ENCODE measurements around the gene RABGAP1L. TPM values are rescaled to one million over a fixed set of nuclear protein-coding genes. Genes with fewer than 3 reads are reported as not detected.
"Not testable (repeated sequence)": the region's sequence is repeated elsewhere in the genome, so short reads cannot be mapped to it uniquely, and the experiment has no call there.

Gene RABGAP1L
- total RNA-seq, 1 donor from 2014 or later: 28.0 TPM

DNA sequence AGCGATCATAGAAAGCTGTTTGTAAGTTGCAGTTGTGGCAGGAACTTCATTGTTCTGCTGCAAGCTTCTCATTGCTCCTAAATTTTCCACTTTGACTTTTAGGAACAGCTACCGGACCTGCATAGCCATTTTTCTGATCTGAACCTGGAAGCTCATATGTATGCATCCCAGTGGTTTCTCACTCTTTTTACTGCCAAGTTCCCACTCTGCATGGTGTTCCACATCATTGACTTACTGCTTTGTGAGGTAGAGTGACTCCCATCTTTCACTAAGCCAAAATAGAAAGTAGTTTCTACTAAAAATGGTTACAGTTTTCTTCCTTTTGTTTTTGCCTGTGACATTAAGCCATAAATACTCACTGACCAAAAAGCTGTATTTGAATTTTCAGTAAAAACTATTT lies 542.7 kb downstream of the RABGAP1L start:
- DNase-seq (ENCODE audit: low read depth, low spot score): no peak

DNA sequence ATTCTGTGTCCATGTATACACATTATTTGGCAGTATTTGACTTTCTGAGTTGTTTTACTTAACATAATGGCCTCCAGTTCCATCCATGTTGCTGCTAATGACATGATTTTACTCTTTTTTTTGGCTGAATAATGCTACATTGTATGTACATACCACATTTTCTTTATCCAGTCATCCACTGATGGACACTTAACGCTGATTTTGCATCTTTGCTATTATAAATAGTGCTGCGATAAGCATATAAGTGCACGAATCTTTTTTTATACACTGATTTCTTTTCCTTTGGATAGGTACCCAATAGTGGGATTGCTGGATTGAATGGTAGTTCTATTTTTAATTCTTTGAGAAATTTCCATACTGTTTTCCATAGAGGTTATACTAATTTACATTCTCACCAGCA lies 544.0 kb downstream of the RABGAP1L start:
- no peak for DNase-seq (ENCODE audit: low read depth, low spot score)

DNA sequence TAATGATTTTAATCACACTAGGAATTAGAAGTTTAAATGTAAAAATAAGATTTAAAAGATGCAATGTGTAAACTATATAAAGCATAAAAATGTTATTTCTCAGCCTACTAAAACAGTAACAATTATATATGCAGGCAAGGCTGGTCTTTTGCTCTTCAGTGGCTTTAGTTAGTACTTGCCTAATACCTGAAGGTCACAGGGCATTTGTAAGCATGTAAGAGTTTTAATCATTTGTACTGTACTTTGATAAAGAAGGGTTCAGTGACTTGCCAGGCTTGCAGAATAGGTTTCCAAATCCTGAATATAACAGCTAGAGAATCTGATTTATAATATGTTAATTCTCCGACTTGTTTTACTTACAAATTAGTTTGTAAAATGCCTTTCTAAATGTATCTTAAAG lies 545.0 kb downstream of the RABGAP1L start:
- DNase-seq (ENCODE audit: low read depth, low spot score): no peak

DNA sequence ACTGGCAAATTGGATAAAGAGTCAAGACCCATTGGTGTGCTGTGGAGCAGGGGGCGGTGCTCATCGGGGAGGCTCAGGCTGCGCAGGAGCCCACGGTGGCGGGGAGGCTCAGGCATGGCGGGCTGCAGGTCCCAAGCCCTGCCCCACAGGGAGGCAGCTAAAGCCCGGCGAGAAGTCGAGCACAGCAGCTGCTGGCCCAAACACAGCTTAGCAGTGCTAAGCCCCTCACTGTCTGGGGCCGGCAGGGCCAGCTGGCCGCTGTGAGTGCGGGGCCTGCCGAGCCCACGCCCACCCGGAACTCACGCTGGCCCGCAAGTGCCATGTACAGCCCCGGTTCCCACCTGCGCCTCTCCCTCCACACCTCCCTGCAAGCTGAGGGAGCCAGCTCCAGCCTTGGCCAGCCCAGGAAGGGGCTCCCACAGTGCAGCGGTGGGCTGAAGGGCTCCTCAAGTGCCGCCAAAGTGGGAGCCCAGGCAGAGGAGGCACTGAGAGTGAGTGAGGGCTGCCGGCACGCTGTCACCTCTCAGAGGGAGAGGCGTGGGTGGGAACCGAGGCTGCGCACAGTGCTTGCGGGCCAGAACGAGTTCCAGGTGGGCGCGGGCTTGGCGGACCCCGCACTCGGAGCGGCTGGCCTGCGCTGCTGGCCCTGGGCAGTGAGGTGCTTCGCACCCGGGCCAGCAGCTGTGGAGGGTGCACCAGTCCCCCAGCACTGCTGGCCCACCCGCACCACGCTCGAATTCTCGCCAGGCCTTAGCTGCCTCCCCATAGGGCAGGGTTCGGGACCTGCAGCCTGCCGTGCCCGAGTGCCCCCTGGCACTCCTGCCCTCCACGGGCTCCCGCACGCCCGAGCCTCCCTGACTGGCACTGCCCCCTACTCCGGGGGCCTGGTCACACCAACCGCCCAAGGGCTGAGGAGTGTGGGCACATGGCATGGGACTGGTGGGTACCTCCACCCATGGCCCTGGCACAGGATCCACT lies 551.8 kb downstream of the RABGAP1L start:
- no peak for DNase-seq (ENCODE audit: low read depth, low spot score)

DNA sequence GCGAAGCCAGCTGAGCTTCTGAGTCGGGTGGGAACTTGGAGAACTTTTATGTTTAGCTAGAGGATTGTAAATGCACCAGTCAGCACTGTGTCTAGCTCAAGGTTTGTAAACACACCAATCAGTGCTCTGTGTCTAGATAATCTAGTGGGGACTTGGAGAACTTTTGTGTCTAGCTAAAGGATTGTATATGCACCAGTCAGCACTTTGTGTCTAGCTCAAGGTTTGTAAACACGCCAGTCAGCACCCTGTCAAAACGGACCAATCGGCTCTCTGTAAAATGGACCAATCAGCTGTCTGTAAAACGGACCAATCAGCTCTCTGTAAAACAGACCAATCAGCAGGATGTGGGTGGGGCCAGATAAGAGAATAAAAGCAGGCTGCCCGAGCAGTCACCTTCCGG lies 552.5 kb downstream of the RABGAP1L start:
- DNase-seq (ENCODE audit: low read depth, low spot score): not testable (repeated sequence)

DNA sequence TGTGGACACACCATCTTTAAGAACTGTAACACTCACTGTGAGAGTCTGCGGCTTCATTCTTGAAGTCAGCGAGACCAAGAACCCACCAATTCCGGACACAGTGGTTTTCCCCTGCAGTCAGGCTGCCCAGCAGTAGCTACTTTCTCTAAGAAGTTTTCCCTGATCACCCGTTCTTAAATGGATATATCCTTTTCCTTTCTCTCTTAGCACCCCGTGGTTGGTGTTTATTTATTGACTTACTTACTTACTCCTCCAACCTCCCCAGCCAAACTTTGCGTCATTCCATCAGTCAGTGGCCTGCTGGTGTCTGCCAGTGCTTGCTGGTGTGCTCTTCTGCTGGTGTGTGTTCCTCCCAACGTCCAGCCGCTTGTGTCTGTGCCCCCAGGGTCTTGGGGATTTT lies 553.2 kb downstream of the RABGAP1L start:
- DNase-seq (ENCODE audit: low read depth, low spot score): no peak

DNA sequence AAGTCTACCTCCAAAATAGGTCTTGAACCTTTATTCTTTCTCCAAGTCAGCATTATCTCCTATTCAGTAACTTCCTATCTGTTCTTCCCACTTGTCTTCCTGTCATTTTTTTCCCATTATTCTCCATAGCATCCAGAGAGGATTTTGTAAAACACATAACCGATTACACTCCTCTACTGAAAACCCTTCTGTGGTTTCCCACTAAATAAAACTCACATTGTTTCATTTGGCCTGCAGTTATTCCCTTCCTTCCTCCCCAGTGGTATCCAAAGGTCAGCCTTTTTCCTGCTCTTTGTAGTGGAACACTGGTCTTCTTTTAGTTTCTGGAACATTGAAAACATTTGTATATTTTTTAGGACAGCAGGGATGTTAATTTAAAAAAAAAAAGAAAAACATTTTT lies 554.5 kb downstream of the RABGAP1L start:
- no peak for DNase-seq (ENCODE audit: low read depth, low spot score)

DNA sequence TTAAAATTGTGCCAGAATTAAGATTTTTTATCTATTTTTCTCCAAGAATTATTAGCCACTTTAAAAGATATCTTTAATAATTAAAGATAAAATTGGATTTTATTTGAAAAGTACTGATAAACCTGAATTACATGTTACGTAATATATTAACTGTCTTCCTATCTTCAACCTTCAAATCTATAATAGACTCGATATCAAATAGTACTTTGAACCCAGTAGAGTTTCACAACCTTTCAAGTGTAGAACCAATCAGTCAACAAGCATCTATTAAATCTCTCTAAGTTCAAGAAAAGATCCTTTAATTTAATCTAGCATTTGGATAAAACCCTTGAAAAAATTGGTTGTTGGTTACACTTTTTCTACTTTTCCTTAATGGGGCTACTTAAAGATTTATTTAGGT lies 559.9 kb downstream of the RABGAP1L start:
- DNase-seq (ENCODE audit: low read depth, low spot score): no peak

DNA sequence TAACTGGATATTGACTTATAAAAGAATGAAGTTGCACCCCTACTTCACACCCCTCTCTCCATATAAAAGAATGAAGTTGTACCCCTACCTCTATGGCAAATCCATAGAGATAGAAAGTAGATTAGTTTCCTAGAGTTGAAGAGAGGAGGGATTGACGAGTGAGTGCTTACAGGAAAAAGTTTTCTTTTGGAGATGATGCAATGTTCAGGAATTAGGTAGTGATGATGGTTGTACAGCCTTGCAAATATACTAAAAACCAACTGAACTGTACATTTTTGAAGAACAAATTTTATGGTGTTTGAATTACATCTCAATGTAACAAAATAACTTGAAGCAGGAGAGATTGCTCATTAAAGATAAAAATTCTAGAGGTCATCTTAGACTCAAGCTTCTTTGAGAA lies 561.3 kb downstream of the RABGAP1L start:
- no peak for DNase-seq (ENCODE audit: low read depth, low spot score)

DNA sequence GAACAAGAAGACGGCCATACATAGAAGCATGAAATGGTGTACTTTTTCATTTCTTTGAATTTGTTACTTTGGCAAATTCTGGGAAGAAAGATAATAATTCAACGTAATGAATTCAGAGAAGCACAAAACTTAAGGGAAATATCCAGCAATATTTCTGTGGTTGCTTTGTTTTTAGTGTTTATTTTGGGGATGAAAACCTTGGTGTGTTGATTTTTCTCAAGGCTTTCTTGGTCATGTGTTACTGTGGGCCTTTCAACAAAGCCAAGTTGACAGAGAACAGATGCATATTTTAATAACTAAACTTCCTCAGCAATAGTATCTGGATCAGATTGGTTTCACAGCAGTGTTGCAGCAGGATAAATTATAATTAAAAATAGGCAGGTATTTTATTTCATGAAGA lies 561.9 kb downstream of the RABGAP1L start:
- no peak for DNase-seq (ENCODE audit: low read depth, low spot score)

DNA sequence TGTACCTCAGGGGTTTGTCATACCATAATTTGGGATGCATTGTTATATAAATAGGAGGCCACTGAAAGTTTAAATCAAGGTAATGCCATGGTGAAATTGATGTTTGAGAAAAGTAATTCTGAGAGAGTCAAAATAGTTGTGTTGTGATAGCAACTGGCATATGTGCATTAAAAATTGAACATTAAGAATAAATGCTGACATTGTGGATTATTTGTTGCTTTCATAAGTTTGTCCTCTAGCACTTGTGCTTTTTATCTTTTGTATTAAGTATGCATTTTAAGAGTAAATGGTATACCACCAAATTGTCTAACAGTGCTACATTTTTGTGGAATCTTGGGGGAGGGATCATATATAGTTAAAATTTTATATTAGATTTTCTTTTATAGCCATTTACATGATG lies 564.5 kb downstream of the RABGAP1L start:
- no peak for DNase-seq (ENCODE audit: low read depth, low spot score)

DNA sequence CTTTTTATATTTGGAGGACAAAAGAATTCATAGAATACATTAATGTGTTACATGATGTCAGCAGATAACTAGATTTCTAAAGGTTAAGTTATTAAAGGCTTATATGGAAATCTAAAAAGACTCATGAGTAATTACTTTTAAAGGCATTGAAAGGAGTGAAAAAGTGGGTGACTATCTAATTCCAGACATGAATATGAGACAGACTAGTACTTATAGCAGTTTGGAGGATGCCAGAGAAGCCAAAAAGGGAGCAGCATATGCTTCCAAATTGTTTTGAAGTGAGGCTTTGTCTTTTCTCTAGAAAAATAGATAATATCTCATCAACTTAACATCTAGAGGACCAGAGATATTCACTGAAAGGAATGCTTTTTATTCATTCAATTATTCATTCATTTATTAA lies 564.9 kb downstream of the RABGAP1L start:
- DNase-seq (ENCODE audit: low read depth, low spot score): no peak

DNA sequence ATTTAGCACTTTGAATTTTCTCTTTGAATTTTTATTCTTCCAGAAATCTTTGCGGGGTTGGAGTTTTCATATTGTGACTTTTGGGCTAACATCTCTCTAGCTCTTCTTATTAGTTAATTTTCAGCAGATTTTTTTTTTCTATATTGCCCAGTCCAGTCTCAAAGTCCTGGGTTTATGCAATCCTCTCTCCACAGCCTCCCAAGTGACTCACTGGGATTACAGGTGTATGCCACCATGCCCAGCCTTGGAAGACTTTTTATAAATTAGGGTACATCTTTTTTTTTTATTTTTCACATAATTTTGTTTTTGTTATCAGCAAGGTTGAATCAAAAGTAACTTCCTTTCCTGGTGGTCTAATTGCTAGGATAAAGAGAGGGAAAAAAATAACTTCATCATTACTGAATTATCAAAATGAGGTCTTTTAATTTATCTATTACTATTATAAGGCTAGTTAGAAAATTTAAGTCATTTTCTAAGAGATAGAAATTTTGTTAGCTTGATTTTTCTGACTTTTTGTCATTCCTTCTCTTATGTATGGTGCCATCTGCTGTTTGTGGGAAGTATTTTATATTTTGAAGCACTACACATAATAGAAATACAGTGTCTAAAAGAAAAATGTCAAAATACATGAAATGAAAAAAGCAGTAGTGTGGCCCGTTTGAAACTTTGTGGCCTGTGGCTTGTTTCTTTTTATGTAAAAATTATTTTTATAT lies 567.0 kb downstream of the RABGAP1L start:
- DNase-seq (ENCODE audit: low read depth, low spot score): no peak

DNA sequence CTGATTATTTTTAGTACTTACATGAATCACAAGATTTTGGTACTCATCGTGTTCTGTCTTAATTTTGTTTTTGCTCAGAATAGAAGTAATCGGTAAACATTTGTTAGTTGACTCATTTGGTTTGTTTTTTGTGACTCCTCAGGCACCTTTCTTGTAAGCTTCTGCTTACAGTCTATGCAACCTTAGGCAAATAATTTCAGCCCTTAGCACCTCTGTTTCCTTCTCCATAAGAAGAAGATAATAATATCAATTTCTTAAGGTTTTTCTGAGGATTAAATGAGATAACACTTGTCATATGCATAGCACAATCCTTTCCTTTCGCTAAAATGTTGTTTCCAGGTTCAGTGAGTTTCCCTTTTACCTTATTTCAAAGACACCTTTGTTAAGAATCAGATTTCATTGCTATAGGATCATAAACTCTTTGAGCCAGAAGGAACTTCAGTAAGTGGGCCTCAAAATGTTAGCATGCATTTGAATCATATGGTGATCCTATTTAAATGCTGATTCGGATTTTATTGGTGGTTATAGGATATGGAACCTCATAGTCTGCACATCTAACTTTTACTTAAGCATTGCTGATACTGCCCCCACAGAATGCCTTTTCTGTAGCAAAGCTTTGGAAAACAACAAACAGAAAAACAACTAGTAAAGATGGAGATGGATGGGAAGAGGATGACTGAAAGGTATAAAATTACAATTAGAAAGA lies 567.7 kb downstream of the RABGAP1L start:
- DNase-seq (ENCODE audit: low read depth, low spot score): no peak

DNA sequence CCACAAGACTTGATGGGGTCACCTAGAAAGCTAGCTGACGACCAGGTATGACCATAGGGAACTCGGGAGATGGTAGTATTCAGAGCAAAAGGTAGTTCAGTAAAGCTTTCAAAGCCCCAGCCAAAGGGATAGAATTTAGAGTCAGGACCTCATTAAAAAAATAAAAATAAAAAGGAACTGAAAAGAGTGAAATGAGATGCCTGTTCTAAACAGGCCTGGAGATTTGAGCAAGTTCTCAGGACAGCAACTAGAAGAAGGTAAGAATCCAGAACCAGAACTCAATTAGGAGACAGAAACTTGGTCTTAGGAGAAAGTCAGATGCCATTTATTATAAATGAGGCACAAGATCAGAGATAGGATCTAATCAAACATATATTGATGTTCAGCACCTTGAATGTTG lies 575.0 kb downstream of the RABGAP1L start:
- no peak for DNase-seq (ENCODE audit: low read depth, low spot score)

DNA sequence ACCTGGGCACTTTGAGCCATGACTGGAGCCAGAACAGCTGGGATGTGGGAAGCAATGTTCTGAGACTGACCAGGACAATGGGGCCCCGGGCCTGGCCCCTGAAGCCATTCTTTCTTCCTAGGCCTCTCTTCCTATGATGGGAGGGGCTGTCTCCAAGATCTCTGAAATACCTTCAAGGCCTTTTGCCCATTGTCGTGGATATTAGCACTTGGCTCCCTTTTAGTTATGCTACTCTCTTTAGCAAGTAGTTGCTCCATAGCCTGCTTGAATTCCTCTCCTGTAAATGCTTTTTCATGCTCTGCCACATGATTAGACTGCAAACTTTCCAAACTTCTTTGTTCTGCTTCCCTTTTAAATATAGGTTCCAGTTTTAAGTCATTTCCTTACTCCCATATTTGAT lies 577.5 kb downstream of the RABGAP1L start:
- no peak for DNase-seq (ENCODE audit: low read depth, low spot score)

DNA sequence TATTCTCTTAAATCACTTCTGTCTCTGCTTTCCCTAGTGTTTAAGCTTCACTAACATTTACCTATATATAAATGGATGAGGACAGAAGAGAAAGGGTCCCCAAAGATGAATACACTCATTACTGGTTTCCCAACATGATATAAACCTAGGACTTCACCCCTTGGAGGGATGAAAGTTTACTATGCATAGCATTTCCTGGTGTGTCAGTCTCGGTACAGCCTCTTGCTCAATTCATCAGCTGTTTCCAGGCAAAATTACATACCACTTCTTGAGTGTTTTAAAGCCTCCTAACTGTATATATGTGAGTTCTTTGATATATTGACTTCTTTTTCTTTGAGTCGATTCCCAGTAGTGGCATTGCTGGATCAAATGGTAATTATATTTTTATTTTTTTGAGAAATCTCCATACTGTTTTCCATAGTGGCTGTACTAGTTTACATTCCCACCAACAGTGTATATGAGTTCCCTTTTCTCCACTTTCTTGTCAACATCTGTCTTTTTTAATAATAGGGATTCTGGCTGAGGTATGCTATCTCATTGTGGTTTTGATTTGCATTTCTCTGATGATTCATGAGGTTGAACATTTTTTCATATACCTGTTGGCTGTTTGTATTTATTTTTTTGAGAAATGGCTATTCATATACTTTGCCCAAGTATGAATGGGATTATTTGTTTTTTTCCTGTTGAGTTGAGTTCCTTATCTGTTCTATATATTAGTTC lies 581.1 kb downstream of the RABGAP1L start:
- no peak for DNase-seq (ENCODE audit: low read depth, low spot score)

DNA sequence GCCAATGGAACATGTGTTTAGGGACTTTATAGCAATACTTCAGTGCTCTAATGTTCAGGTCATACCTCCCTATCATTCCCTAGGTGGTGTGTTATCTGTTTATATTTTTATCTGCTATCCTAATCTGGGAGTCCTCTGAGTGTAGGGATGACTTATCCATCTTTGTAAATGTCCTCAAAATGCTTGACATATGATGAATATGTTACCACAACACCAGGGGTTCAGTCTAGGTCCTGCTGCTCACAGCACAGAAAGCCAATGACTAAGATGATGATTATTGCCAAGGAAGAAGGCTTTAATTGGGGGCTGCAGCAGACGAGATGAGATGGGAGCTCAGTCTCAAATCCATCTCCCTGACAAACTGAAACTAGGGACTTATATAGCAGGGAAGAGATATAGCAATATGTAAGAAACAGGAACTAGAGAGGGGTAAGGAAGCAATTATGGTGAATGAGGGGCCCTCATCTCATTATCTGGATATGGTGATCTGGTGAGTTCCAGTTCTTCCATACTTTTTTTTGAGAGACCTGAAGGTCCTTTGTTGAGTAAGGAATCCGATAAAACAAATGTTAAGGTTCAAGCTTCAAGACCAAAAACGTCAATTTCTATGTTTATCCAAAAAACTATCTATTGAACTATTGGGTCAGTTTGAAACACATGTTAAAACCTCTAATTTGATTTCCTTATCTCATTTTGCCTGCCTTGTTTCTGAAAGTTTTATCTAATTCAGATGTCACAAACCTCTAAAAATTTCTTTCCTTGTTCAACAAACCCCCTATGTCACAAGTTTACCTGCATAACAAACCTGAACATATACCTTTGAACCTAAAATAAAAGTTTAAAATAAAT lies 583.7 kb downstream of the RABGAP1L start:
- no peak for DNase-seq (ENCODE audit: low read depth, low spot score)

DNA sequence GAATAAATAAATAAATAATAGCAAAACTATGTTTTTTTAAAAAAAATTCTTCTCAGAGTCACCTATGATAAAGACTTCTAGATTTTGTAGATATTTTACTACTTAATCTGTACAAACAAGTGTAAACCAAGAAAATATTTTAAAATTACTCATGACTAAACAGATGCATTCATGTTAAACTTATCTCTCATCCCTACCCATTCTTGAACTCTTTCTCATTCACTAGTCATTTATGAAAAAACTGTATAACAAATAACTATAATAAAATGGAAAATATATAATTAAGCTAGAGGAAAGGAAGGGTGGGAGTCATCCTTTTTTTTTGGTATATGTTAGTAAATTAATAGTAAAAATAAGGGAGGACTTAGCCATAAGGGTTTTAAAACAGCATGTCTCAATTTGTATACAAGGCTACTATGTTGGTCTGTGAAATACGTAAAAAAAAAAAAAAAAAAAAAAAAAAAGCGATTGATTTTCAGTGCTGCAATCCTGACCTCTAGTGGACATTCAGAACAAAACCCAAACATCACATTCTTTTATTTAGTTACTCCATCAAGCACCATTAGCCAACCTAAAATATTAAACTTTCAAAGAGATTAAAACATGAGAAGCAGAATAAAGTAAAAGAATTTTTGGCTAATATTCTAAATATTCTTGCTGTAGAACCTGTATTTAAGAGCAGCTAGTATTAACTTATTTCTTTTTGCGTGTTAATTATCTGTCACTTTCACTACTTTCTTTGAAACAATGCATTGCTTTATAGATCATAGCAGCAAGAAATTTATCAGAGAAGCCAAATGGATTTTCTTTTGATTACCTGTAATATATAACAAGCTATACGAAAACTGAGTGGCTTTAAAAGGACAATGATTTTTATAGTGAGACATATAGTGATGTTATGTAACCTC lies 584.6 kb downstream of the RABGAP1L start:
- DNase-seq (ENCODE audit: low read depth, low spot score): peak; percentile 5
